Uterus (tissue), 2 donors: ENCODE measurements around the gene TMEM150A.

ENCODE experiments used
- POLR2A ChIP-seq, 2 donors: fragments of 450-650 bp; IDR thresholded peaks; one replicate each; pipeline ENCODE4 v1.6.1; 2016; ENCODE audit warnings: antibody characterized with exemption in 2 of 2, mild to moderate bottlenecking in 1 of 2, moderate library complexity in 1 of 2
- TF ChIP-seq, protein P1 (sequence below), 4 experiments: fragments of 200-600 bp in 2 of 4; fragments of 450-650 bp in 2 of 4; sonication (generic) in 2 of 4; IDR thresholded peaks; one replicate each; pipeline ENCODE4 v1.5.1; 2016 to 2019; ENCODE audit warnings: antibody characterized with exemption in 4 of 4, mild to moderate bottlenecking in 2 of 4, moderate library complexity in 1 of 4

DNA sequence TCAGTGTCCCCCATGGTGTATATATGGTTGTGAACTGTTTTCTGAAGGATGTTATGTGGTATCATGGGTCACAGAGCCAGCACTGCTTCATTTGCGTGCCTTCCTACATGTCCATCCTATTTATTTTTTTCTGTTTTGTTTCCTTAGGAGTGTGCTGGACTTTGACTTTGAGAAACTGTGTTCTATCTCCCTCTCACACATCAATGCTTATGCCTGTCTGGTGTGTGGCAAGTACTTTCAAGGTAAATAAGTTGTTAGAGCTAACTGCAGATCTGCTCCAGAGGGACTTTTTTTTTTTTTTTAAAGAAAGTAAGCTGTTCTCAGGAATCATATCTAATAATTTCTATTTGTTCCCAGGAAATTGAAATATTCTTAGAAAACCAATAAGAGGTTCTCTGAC lies 18.8 kb upstream of the TMEM150A start:
- TF ChIP-seq, protein P1, sequence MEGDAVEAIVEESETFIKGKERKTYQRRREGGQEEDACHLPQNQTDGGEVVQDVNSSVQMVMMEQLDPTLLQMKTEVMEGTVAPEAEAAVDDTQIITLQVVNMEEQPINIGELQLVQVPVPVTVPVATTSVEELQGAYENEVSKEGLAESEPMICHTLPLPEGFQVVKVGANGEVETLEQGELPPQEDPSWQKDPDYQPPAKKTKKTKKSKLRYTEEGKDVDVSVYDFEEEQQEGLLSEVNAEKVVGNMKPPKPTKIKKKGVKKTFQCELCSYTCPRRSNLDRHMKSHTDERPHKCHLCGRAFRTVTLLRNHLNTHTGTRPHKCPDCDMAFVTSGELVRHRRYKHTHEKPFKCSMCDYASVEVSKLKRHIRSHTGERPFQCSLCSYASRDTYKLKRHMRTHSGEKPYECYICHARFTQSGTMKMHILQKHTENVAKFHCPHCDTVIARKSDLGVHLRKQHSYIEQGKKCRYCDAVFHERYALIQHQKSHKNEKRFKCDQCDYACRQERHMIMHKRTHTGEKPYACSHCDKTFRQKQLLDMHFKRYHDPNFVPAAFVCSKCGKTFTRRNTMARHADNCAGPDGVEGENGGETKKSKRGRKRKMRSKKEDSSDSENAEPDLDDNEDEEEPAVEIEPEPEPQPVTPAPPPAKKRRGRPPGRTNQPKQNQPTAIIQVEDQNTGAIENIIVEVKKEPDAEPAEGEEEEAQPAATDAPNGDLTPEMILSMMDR (IDR thresholded peaks at IDR 0.05) = no peak
- TF ChIP-seq POLR2A (IDR thresholded peaks at IDR 0.05) = no peak
